Germinal center (tissue), 1 donor: Measurements from ENCODE around the gene NTN3.

Source experiments
- DNase-seq: peaks from one replicate; pipeline ENCODE4 v3.0.0; 2012; ENCODE audit warnings: mixed read lengths, low spot score

NTN3 gene

GRCh38 chr16:2497116-2497630 is 26.1 kb downstream of the NTN3 start:
- no peak for DNase-seq

- no peak for DNase-seq
Measured at GRCh38 chr16:2497695-2498484, 26.8 kb downstream of the NTN3 start.

DNA sequence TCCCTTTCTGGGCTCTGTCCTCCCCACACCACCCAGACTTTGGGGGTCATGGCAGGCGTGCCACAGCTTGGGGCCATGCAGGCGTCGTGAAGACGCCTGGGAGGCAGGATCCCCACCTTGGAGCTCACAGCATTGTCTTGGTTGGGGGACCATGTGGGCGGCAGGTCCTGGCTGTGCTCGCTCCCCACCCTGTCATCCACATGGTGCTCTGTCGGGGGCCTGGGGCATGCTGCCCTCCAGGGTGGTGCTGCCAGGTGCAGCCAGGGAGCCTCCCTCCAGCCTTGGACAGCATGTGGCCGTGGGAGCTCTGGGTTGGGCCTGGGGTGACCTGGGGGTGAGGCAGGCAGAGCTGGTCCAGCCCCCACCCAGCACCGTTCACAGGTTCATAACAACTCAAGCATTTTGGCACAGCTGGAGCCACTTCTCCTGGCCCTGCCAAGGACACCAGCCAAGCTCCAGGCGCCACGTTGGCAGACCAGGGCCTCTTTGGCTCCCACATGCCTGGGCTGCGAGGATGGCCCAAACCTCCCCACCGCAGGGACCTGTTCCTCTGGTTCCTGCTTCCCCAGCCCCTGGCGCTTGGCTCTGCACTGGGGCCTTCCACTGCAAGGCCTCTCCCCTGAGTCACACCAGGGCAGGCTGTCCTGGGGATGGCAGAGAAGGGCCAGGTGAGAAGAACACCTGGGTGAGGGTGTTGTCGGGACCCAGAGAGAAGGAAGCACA is 27.6 kb downstream of the NTN3 start:
- no peak for DNase-seq

DNA sequence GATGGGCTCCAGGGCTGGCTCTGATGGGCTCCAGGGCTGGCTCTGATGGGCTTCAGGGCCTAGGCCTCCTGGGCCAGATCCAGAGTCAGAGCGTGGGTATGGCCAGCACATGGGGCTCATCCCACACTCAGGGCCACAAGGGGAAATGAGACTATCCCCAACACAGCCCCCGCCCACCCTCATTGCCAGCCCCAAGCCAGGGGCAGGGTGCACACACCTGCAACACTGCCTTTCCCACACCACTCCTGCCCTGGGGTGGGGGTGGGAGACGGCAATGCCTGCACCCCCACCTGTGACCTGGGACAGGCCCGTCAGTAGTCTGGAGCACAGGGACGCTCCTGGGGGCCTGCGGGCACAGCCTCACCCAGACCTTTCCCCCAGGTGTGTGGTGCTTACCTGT is 28.4 kb downstream of the NTN3 start:
- no peak for DNase-seq

DNA sequence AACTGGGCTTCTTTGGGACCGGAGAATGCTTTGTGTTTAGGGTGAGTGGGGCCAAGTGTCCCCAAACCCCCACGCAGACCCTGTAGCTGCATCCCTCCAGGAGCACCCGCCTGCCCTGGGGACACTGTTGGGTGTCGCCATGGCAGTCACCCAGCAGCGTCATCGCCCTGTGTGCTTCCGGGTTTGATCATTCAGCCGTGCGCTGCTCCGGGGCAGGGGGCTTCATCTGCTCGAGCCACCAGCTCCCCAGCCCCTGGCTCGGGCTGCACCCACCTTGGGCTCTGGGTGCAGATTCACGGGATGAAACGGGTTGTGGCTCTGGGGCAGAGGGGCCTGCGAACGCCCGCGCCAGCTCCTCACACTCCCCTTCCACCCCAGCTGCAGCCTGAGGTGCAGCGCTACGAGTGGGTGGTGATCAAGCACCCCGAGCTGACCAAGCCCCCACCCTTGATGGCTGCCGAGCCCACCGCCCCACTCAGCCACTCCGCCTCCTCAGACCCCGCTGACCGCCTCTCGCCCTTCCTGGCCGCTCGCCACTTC is 28.9 kb downstream of the NTN3 start:
- DNase-seq = no peak

DNA sequence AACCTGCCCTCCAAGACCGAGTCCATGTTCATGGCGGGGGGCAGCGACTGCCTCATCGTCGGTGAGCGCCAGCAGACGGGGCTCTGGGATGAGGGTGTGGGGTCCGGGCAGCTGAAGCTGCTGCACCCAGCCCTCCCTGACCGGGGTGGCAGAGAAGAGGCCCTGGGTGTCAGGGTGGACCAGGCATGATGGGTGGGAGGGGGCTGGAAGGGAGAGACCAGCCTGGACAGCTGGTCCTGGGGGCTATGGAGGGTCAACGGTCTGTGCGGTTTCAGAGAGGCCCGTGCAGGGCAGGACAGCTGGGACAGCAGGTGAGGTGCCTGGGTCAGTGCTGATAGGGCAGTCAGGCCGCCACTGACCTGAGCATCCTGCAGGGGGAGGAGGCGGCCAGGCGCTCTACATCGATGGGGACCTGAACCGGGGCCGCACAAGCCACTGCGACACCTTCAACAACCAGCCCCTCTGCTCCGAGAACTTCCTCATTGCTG is 29.4 kb downstream of the NTN3 start:
- DNase-seq = no peak

- DNase-seq = peak; percentile 82
Measured at GRCh38 chr16:2500918-2501750, 30.0 kb downstream of the NTN3 start.

DNA sequence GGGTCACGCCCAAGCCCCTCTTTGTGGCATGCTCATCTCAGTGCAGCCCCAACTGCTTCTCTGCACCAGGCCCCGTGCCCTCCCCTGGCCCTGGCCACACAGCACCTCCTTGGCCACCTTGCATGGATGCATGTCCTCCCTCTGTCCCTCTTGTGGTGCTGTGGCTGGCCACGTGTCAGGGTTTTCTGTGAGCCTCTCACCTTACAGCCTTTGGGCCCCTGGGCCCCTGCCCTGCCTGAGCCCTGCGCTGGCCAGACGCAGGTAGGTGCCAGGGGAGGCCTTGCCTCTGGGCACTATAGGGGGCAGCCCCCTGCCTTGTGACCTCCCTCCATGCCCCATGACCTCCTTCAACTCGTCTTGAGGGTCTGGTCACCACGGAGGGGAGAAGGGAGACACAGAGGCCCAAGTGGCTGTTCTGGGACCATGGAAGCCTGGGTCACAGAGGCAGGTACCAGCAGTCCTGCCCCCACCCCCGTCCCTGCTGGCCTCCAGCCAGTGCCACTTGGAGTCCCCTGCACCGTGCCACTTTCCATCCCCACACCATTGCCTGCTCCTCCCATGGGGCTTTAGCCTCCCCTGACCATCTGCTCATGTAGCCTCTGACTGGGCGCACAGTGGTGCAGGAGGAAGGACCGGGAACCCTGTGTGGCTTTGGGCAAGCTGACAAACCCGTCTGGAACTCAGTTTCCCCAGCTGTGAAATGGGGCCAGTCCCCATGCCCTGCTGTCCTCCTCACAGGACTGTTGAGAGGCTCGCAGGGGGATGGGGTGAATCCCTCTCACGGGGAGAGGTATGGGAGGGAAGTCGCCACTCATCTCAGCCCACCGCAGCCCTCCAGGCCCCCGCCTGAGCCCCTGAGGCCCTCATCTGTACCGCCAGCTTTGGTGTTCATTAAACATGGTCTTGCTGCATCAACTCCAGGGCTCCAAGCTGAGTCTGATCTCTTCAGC is 31.1 kb downstream of the NTN3 start:
- no peak for DNase-seq

DNA sequence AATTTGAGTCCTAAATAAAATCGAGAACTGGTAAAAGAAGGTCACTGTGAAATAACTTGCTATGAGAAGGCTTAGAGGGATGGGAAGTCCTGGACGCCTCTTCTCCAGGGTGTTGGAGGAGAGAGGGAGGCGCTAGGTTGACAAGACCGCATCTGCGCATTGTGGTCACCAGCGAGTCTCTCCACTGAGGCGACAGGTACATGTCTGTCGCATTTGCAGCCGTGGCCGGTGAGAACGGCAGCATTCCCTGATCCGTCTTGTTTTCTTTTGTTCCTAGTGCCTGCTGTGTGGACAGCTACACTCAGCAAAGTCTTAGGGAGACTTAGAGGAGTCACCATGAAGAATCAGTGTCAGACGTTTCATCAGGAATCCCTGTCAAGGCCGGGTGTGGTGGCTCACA is 34.6 kb downstream of the NTN3 start:
- DNase-seq = no peak

GRCh38 chr16:2507052-2507659 is 36.1 kb downstream of the NTN3 start:
- peak; percentile 82 for DNase-seq

DNA sequence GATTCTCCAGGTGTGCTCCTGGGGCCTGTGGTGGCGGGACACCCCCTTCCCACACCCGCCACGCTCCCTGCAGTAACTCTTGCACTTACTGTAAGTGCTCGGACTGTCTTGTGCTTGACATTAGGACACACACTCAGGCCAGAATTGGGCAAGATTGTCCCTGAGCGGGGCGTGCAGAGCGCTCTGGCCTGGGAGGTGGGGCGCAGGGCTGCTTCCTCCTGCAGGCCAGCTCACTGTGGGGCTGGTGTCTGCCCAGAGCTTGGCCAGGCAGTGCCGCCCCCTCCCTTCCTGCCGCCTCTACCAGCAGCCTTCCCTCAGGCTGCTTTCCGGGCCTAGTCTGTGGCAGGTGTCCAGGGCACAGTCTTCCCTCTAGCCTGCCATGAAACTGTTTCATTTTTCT is 36.6 kb downstream of the NTN3 start:
- no peak for DNase-seq

- DNase-seq = no peak
Measured at GRCh38 chr16:2508722-2509400, 37.8 kb downstream of the NTN3 start.

DNA sequence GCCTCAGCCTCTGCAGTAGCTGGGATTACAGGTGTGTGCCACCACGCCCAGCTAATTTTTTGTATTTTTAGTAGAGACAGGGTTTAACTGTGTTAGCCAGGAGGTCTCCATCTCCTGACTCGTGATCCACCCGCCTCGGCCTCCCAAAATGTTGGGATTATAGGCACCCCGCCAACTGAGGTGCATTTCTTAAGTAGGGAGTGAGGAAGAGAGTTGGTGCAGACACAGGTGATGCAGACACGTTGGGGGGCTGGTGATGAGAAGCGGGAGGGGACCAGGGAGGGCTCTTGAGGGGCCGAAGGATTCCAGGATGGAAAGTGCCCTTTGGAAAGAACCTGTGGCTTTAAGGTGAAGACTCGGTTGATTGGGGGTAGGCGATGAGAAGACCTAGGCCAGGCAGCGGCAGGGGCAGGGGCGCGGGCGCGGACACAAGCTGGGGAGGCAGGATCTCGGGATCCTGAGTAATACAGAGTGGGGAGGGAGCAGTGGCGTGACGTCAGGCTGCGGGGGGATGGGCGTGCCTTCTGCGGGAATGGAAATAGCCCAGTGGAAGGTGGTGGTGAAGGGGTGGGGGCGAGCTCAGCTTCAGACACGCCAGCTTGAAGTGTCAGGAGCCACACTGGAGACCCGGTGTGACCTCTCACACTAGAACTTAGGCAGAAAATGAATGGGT is 40.2 kb downstream of the NTN3 start:
- no peak for DNase-seq

DNA sequence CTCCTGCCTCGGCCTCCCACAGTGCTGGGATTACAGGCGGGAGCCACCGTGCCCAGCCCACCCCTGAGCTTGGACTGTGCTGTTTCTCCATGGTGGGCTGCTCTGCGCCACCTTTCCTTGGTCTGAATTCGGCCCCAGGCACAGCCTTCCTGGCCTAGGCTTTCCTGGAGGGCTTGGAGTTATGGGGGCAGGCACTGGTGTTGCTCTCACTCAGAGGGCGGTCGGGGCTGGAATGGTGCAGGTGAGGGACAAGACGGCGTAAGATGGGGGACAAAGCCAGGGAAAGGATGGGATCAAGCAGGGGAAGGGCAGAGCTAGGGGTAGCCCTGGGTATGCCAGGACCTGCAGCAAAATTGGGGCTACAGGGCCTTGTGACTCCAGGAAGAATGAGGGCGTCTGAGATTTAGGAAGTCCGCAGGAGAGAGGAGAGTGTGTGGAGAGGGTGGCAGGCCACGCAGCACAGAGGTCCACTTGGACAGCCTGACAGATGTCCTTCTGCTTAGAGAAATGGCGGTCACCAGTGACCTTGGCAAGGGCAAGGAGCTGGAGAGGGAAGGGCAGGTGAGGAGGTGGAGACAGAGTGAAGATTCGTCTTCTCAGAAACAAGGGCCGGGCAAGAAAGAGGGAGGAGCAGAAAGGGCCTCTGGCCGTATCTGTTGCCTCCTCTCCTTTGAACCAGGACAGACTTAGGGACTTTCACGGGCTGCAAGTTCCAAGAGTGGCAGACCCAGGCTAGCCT is 41.1 kb downstream of the NTN3 start:
- DNase-seq = no peak

DNA sequence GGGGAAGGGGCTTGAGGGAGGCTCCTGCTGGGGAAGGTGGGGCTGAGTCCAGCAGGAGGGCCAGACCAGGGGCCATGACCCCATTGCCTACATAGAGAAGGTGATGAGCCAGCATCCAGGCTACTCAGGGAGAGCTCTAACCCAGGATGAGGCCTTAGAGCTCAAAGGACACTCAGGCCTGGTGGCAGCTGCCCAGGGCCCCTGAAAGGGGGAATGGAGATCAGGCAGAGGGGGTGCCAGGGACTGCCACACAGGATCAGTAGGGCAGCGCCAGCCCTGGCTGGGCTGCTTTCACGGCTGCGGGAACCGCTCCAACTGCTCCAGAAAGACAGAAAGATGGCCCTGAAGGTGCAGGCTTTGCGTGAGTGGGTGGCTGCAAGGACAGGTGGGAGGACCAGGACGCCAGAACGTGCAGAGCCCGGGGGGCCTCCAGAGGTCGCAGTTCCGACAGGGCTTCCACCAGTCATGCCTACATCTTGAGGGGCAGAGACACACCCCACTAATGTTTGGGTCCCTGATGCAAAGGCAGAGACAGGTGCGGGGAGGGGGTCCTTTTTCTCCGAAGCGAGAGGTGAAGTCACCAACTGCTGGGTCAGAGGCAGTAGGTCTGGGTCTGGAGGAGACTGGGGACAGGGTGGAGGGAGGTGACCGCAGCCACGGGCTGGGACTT is 41.8 kb downstream of the NTN3 start:
- peak; percentile 59 for DNase-seq

DNA sequence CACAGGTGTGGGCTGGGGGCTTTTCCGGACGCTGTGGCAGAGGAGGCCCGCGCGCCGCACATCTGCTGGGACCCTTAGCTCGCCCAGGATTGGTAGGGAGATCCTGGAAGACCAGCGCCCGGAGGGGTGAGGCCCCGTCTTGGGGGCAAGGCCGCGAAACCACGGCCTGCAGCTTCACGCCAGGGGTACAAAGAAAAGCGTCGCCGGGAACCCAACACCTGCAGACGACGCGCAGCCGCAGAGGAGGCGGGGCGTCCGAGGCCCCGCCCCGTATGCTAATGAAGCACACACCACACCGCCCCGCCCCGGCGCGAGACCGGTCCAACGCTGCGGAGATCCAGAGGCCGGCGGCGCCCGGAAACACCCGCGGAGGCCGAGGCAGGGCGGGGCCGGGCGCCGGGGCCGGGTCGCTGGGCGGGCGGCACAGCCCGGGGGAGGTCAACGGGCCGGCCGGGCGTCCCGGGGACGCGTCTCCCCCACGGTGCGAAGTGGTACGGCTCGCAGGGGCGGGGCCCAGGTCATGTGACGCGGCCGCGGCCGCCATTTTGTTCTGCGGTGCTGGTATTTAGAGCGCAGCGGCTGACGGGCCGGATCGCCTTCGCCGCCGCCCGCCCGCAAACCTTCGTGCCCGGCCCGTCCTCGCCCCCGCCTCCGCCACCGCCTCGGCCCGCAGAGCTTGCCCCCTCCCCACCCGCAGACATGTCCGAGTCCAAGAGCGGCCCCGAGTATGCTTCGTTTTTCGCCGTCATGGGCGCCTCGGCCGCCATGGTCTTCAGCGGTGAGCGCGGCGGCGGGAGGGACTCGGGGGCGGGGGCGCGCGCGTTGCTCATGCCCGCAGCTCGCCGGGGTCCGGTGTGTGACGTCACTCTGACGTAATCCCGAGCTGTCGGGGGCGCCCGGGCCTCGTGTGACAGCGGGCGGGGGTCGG is 42.6 kb downstream of the NTN3 start, which contains the start of gene ATP6V0C:
Gene ATP6V0C (plus strand): TSS at position 548 of the 928 bp plus-strand sequence. CDS start 152 bp downstream, at position 700.
- peak; percentile 96 for DNase-seq
